ENCODE data around the gene NPDC1.
"Not testable (repeated sequence)": the region's sequence is repeated elsewhere in the genome, so short reads cannot be mapped to it uniquely, and the experiment has no call there.

NPDC1 gene

GRCh38 chr9:137009217-137009616 is 36.8 kb downstream of the NPDC1 start:
- DNase-seq: no peak

- no peak for DNase-seq
Measured at GRCh38 chr9:137008312-137008711, 37.7 kb downstream of the NPDC1 start.

GRCh38 chr9:137007816-137008270 is 38.1 kb downstream of the NPDC1 start:
- DNase-seq: no peak

GRCh38 chr9:137007108-137007815 is 38.7 kb downstream of the NPDC1 start:
- no peak for DNase-seq

GRCh38 chr9:137006116-137007003 is 39.6 kb downstream of the NPDC1 start:
- no peak for DNase-seq

- DNase-seq: not testable (repeated sequence)
Measured at GRCh38 chr9:137004285-137004684, 41.7 kb downstream of the NPDC1 start.

GRCh38 chr9:137002646-137003041 is 43.3 kb downstream of the NPDC1 start:
- no peak for DNase-seq

- DNase-seq: no peak
Measured at GRCh38 chr9:137001857-137002645, 43.9 kb downstream of the NPDC1 start.

GRCh38 chr9:137000177-137000930 is 45.6 kb downstream of the NPDC1 start:
- no peak for DNase-seq

GRCh38 chr9:136997830-136998234 is 48.1 kb downstream of the NPDC1 start:
- DNase-seq: no peak

- no peak for DNase-seq
Measured at GRCh38 chr9:136997371-136997770, 48.6 kb downstream of the NPDC1 start.

- DNase-seq: peak; percentile 37
Measured at GRCh38 chr9:136996361-136997292, 49.4 kb downstream of the NPDC1 start, which contains the start of gene CLIC3. TSS of gene CLIC3 (minus strand) at chr9:136996568. CDS start at chr9:136996543, 25 bp downstream.

GRCh38 chr9:136995772-136996311 is 50.1 kb downstream of the NPDC1 start:
- no peak for DNase-seq

- DNase-seq: no peak
Measured at GRCh38 chr9:136995362-136995761, 50.6 kb downstream of the NPDC1 start.

- DNase-seq: no peak
Measured at GRCh38 chr9:136994888-136995230, 51.1 kb downstream of the NPDC1 start.

- no peak for DNase-seq
Measured at GRCh38 chr9:136994180-136994887, 51.6 kb downstream of the NPDC1 start.

GRCh38 chr9:136992819-136993369 is 53.1 kb downstream of the NPDC1 start:
- DNase-seq: no peak

- peak; percentile 96 for DNase-seq
Measured at GRCh38 chr9:136991993-136992818, 53.8 kb downstream of the NPDC1 start, which contains the start of gene PAXX. TSS of gene PAXX (plus strand) at chr9:136992422. CDS start at chr9:136992444, 22 bp downstream.
